ENCODE measurements around the gene GAS1. TPM values are rescaled to one million over a fixed set of nuclear protein-coding genes. Genes with fewer than 3 reads are reported as not detected.

The GAS1 gene
- total RNA-seq, 1 donor from 2014 or later, result not detected

DNA sequence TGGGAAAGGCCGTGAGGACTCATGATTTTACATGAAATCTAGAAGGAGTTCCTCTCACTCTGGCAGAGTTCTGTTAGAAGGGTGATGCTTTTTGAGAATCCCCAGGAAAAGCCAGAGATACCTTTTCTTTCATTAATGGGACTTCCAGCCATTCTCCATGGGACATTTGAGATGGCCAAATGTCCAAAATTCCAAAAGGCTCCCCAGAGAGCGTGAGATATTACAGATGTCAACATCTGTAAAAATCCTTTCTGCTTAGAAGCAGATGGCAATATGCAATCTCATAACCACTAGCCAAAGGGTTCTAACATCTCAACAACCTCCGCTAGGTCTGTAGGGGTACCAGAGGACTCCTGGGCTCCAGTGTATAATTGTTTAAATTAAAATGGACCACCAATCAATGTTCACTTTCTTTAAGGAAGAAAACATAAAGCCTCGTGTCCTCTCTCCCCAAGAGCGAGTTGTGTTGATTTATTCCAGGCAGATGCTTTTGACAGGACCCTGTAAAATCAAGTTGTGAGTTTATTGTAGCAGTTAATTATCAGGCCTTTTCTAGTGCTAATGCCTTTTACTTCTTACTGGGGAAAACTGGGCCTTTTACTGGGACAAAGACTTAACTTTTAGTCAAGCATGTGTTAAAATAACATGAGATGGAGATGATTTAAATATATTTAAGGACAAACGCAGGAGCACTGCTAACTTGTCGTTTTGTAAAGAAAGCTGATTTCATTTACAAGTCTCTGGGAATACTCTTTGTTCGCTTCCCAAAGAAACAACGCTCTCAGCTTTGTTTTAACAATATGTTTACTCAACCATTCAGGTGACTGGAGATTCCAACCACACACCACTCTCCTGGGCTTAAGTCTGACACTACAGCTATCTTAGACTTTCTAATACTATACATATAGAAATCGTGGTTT, 4.8 kb downstream of the GAS1 start:
- DNase-seq (no peak), ATAC-seq (ENCODE audit: low read depth) (no peak)
- H3K27ac Mint-ChIP-seq, result no peak overlapping the region
- CTCF ChIA-PET, result no interaction called here
- peaks cover 7% of the 10 kb centered on the region for H3K4me1 Mint-ChIP-seq
- no peak overlapping the region for H3K4me3 Mint-ChIP-seq
- H3K36me3 Mint-ChIP-seq (ENCODE audit: low read depth), result no peaks in the 10 kb centered on the region
- H3K9me3 Mint-ChIP-seq, result no peaks in the 10 kb centered on the region
- POLR2A ChIA-PET, result no interaction called here
- intact Hi-C loops (cut with micrococcal nuclease), result no loop called here
- TF ChIP-seq, protein P1, sequence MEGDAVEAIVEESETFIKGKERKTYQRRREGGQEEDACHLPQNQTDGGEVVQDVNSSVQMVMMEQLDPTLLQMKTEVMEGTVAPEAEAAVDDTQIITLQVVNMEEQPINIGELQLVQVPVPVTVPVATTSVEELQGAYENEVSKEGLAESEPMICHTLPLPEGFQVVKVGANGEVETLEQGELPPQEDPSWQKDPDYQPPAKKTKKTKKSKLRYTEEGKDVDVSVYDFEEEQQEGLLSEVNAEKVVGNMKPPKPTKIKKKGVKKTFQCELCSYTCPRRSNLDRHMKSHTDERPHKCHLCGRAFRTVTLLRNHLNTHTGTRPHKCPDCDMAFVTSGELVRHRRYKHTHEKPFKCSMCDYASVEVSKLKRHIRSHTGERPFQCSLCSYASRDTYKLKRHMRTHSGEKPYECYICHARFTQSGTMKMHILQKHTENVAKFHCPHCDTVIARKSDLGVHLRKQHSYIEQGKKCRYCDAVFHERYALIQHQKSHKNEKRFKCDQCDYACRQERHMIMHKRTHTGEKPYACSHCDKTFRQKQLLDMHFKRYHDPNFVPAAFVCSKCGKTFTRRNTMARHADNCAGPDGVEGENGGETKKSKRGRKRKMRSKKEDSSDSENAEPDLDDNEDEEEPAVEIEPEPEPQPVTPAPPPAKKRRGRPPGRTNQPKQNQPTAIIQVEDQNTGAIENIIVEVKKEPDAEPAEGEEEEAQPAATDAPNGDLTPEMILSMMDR (IDR thresholded peaks at IDR 0.05), result no peak
- peaks cover 47% of the 10 kb centered on the region for H3K27me3 Mint-ChIP-seq

DNA sequence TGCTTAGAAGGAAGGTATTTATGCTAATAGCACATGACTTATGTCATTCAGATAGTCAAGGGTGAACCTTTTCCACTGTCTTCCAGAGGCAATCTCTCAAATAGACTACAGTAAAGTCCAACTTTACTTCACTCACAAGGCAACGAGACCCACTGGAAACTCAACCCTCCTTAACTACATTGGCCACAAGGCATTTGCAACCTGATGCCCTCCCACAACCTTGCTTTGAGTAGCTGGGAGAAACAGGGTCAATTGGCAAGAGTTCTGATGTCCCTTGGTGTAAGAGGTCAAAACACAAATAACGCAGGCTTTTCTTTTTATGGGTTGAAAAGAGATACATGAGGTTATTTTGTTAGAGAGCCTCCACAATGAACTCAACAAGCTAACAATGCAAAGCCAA, 6.1 kb downstream of the GAS1 start:
- DNase-seq (no peak), ATAC-seq (ENCODE audit: low read depth) (no peak)
- TF ChIP-seq, protein P1 (IDR thresholded peaks at IDR 0.05), result no peak
- Mint-ChIP-seq H3K36me3 (ENCODE audit: low read depth) (no peaks in the 10 kb centered on the region), H3K4me3 (no peak overlapping the region), H3K27ac (no peak overlapping the region), H3K27me3 (peaks cover 47% of the 10 kb centered on the region), H3K4me1 (peaks cover 7% of the 10 kb centered on the region), H3K9me3 (no peaks in the 10 kb centered on the region)
- ChIA-PET POLR2A (no interaction called here), CTCF (no interaction called here)
- intact Hi-C loops (cut with micrococcal nuclease), result no loop called here

DNA sequence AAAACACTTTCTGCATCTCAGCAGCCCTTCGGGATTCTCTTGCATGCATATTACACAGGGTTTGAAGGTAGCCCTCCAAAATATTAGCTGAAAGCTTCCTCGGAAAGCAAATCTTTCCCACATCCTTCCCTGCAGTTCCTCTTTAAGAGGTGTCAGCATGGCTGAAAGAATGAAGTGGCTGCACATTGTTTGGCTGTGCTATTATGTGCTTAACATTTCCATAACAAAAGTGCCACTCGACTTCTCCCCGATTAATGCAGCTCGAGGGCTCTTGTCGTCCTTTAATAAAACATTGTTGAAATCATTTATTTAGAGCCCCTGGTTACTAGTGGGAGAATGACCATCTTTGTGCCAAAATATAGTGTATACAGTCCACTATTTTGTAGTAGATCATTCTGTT, 6.5 kb downstream of the GAS1 start:
- peaks cover 47% of the 10 kb centered on the region for H3K27me3 Mint-ChIP-seq
- H3K4me3 Mint-ChIP-seq, result no peak overlapping the region
- ChIA-PET POLR2A (no interaction called here), CTCF (no interaction called here)
- intact Hi-C loops (cut with micrococcal nuclease), result no loop called here
- H3K4me1 Mint-ChIP-seq, result peaks cover 7% of the 10 kb centered on the region
- DNase-seq (no peak), ATAC-seq (ENCODE audit: low read depth) (no peak)
- H3K36me3 Mint-ChIP-seq (ENCODE audit: low read depth), result no peaks in the 10 kb centered on the region
- no peak overlapping the region for H3K27ac Mint-ChIP-seq
- TF ChIP-seq, protein P1 (IDR thresholded peaks at IDR 0.05), result no peak
- H3K9me3 Mint-ChIP-seq, result no peaks in the 10 kb centered on the region

GRCh38 chr9:86939891-86940290, 7.4 kb downstream of the GAS1 start:
- no peaks in the 10 kb centered on the region for H3K36me3 Mint-ChIP-seq (ENCODE audit: low read depth)
- no peaks in the 10 kb centered on the region for H3K9me3 Mint-ChIP-seq
- H3K4me3 Mint-ChIP-seq, result no peak overlapping the region
- ChIA-PET POLR2A (no interaction called here), CTCF (no interaction called here)
- H3K4me1 Mint-ChIP-seq, result peaks cover under 1% of the 10 kb centered on the region
- H3K27ac Mint-ChIP-seq, result no peak overlapping the region
- TF ChIP-seq, protein P1 (IDR thresholded peaks at IDR 0.05), result no peak
- H3K27me3 Mint-ChIP-seq, result peaks cover 42% of the 10 kb centered on the region
- intact Hi-C loops (cut with micrococcal nuclease), result loop anchor here (10.0 kb wide), 1 partner anchor 55 kb away; no protein-coding TSS in a partner anchor
- no peak for ATAC-seq (ENCODE audit: low read depth)
- no peak for DNase-seq

GRCh38 chr9:86939321-86939720, 8.0 kb downstream of the GAS1 start:
- TF ChIP-seq, protein P1 (IDR thresholded peaks at IDR 0.05), result no peak
- ChIA-PET CTCF (no interaction called here), POLR2A (no interaction called here)
- Mint-ChIP-seq H3K27me3 (peaks cover 39% of the 10 kb centered on the region), H3K9me3 (no peaks in the 10 kb centered on the region), H3K4me1 (no peaks in the 10 kb centered on the region), H3K4me3 (no peak overlapping the region), H3K27ac (no peak overlapping the region), H3K36me3 (ENCODE audit: low read depth) (no peaks in the 10 kb centered on the region)
- intact Hi-C loops (cut with micrococcal nuclease), result loop anchor here (10.0 kb wide), 1 partner anchor 55 kb away; no protein-coding TSS in a partner anchor
- DNase-seq (no peak), ATAC-seq (ENCODE audit: low read depth) (no peak)

Data from activated B cell treated with CpG ODN at 0.5 μM for 24 hours (primary cell).